ENCODE results near the gene LARP4. TPM values are rescaled to one million over a fixed set of nuclear protein-coding genes. Genes with fewer than 3 reads are reported as not detected.
"Not testable (repeated sequence)": the region's sequence is repeated elsewhere in the genome, so short reads cannot be mapped to it uniquely, and the experiment has no call there.

Gene LARP4
- total RNA-seq, 1 donor from 2014 or later, result 68.5 TPM

- DNase-seq (ENCODE audit: low spot score in 2 of 2) (no peak), FAIRE-seq (no peak)
These were observed 119.9 kb downstream of the LARP4 start for GRCh38 chr12:50520416-50521207.

GRCh38 chr12:50521781-50522180, 121.1 kb downstream of the LARP4 start:
- FAIRE-seq; DNase-seq (ENCODE audit: low spot score in 2 of 2): not testable (repeated sequence)

- FAIRE-seq (no peak), DNase-seq (ENCODE audit: low spot score in 2 of 2) (no peak)
These were observed 123.1 kb downstream of the LARP4 start for GRCh38 chr12:50523772-50524171.

- DNase-seq (ENCODE audit: low spot score in 2 of 2) (no peak), FAIRE-seq (no peak)
These were observed 123.9 kb downstream of the LARP4 start for GRCh38 chr12:50524621-50525020.

GRCh38 chr12:50525422-50525821, 124.7 kb downstream of the LARP4 start:
- DNase-seq (ENCODE audit: low spot score in 2 of 2) (no peak), FAIRE-seq (no peak)

GRCh38 chr12:50527359-50527726, 126.7 kb downstream of the LARP4 start:
- FAIRE-seq (no peak), DNase-seq (ENCODE audit: low spot score in 2 of 2) (no peak)

- DNase-seq (ENCODE audit: low spot score in 2 of 2) (no peak), FAIRE-seq (no peak)
These were observed 128.1 kb downstream of the LARP4 start for GRCh38 chr12:50528800-50529199.

- FAIRE-seq, result no peak
These were observed 128.7 kb downstream of the LARP4 start for GRCh38 chr12:50529345-50529744.

More at GRCh38 chr12:50529345-50529744, 128.7 kb downstream of the LARP4 start:
- DNase-seq (ENCODE audit: low spot score in 2 of 2), result no peak

Other genes with a start within 250 kb of the LARP4 start
- gene CERS5, start 233.5 kb upstream of the LARP4 start, total RNA-seq, result 104 TPM
- gene LIMA1, start 117.4 kb upstream of the LARP4 start, total RNA-seq, result 12.6 TPM
- not detected for gene FAM186A, start 4.3 kb upstream of the LARP4 start, total RNA-seq
- 48.5 TPM for gene DIP2B, start 104.1 kb downstream of the LARP4 start, total RNA-seq

Measured in frontal cortex (tissue), 4 donors.